Vagina (tissue), 2 donors: ENCODE data around the gene LDLRAD3.

Experiments used
- CTCF ChIP-seq, 3 experiments: fragments of 450-650 bp in 2 of 3; fragments of 200-600 bp in 1 of 3; sonication (generic) in 1 of 3; IDR thresholded peaks; one replicate each; pipeline ENCODE4 v1.5.1; 2017 to 2019; ENCODE audit warnings: antibody characterized with exemption in 3 of 3, mild to moderate bottlenecking in 2 of 3, moderate library complexity in 2 of 3
- POLR2A ChIP-seq, 2 donors: fragments of 450-650 bp; IDR thresholded peaks; one replicate each; pipeline ENCODE4 v1.6.1; 2017; ENCODE audit warnings: antibody characterized with exemption in 2 of 2, mild to moderate bottlenecking in 2 of 2, moderate library complexity in 2 of 2
- POLR2AphosphoS5 ChIP-seq, 2 donors: sonication (generic); formaldehyde crosslinking; IDR thresholded peaks; one replicate each; pipeline ENCODE4 v1.9.0; 2017; ENCODE audit warnings: antibody characterized with exemption in 2 of 2, mild to moderate bottlenecking in 2 of 2, low read depth in 1 of 2; ENCODE audit not compliant: insufficient read depth in 1 of 2

DNA sequence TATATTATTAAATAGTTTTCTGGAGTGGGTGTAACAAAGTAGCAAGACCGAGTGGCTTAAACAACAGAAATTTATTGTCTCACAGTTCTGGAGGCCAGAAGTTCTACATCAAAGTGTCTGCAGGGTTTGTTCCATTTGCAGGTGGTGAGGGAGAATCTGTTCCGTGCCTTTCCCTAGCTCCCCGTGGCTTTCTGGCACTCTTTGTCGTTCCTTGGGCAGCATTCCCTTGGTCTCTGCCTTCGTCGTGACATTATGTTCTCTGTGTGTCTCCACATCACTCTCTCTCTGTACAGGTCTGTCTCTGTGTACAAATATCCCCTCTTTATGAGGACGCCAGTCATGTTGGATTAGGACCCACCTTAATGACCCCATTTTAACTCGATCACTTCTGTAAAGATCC lies 38.2 kb downstream of the LDLRAD3 start:
- TF ChIP-seq CTCF (IDR thresholded peaks at IDR 0.05) (no peak), POLR2A (IDR thresholded peaks at IDR 0.05) (no peak), POLR2AphosphoS5 (IDR thresholded peaks at IDR 0.05; ENCODE audit: insufficient read depth in 1 of 2, low read depth in 1 of 2) (no peak)
